Measurements from ENCODE around the gene DHX57.

DHX57 gene

DNA sequence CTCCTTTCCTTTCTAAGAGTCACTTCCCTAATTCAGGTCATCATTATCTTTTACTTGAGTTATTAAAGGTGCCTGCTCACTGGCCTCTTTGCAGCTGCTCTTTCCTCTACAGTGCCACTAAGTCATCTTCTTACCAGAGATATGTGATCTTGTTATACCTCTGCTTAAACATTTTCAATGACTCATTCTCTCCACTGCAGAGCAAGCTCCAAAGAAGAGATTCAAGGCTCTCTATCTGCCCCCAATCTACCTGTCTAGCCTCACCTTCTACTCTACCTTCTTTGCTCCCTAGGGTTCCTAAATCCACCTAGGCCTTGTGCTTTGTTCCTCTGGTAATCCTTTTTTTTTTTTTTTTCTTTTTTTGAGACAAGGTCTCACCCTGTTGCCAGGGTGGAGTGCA lies 17.1 kb upstream of the DHX57 start:
- CTCF ChIA-PET, result no interaction called here
- TF ChIP-seq ARNT (IDR thresholded peaks at IDR 0.05), result no peak
- no peak for TF ChIP-seq NFRKB (IDR thresholded peaks at IDR 0.05)
- TF ChIP-seq FOXA1 (IDR thresholded peaks at IDR 0.05), result no peak
- no peak for TF ChIP-seq CTBP1 (IDR thresholded peaks at IDR 0.05; ENCODE audit: borderline replicate concordance)
- TF ChIP-seq HDGF (IDR thresholded peaks at IDR 0.05; ENCODE audit: borderline replicate concordance), result no peak
- no peak for TF ChIP-seq LEF1 (IDR thresholded peaks at IDR 0.05; ENCODE audit: borderline replicate concordance)
- TF ChIP-seq SP1 (IDR thresholded peaks at IDR 0.05), result no peak
- no peak for TF ChIP-seq SUZ12 (IDR thresholded peaks at IDR 0.05)
- DNase-seq (ENCODE audit: extremely low spot score), result no peak
- POLR2A ChIA-PET, result interaction anchor here (1.6 kb wide), 1 partner anchor 141 kb away, joined by 3 read pairs; the partner anchor contains the start of gene SRSF7

DNA sequence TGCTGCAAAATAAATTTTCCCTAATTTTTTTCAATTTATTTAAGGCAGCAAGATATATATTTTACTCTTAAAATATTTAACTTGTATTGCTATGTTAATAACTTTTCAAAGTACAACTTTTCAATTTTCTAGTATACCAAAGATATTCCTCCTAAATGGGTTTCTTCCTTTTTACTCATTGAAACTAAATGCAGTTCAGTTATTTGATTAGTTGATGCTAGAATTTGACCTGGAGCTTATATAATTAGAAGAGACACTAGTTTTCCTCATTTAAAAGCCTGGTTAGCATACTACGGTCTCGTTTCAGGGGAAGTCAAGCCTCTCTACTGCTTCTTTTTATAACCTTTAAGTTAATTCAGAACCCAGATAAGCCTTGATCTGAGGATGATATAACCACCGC lies 13.8 kb upstream of the DHX57 start, which contains the start of gene ARHGEF33:
Gene ARHGEF33, plus strand, starts transcription at position 301 of the 400 bp plus-strand sequence. CDS start 29,573 bp downstream, outside the sequence.
- DNase-seq (ENCODE audit: extremely low spot score), result no peak
- ChIA-PET CTCF (interaction anchor here (0.9 kb wide), 1 partner anchor 14 kb away, joined by 3 read pairs; the partner anchor contains the start of genes DHX57 and MORN2), POLR2A (no interaction called here)
- TF ChIP-seq FOXK2 (IDR thresholded peaks at IDR 0.05) (no peak), TARDBP (IDR thresholded peaks at IDR 0.05) (no peak), HDGF (IDR thresholded peaks at IDR 0.05; ENCODE audit: borderline replicate concordance) (no peak)

DNA sequence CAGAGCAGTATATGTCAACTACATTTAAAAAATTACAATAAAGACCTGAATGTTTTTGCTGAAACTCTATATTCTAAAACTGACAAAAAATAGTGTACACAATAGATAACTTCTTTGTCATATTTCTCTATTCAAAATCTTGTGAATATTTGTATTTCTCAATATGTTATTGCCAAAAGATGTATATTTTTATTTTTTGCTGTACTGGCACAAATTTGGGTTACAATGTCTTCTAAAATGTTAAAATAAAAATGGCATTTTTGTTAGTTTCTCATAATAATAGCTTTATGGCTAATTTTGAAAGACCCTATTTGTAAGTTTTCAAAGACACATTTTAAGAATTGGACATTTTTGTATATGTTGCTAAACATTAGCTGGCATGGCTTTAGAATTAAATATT lies 13.3 kb upstream of the DHX57 start:
- ChIA-PET CTCF (interaction anchor here (0.9 kb wide), 1 partner anchor 13 kb away, joined by 3 read pairs; the partner anchor contains the start of genes DHX57 and MORN2), POLR2A (no interaction called here)
- DNase-seq (ENCODE audit: extremely low spot score), result no peak
- no peak for TF ChIP-seq ELF4 (IDR thresholded peaks at IDR 0.05)
- TF ChIP-seq SUZ12 (IDR thresholded peaks at IDR 0.05), result no peak

DNA sequence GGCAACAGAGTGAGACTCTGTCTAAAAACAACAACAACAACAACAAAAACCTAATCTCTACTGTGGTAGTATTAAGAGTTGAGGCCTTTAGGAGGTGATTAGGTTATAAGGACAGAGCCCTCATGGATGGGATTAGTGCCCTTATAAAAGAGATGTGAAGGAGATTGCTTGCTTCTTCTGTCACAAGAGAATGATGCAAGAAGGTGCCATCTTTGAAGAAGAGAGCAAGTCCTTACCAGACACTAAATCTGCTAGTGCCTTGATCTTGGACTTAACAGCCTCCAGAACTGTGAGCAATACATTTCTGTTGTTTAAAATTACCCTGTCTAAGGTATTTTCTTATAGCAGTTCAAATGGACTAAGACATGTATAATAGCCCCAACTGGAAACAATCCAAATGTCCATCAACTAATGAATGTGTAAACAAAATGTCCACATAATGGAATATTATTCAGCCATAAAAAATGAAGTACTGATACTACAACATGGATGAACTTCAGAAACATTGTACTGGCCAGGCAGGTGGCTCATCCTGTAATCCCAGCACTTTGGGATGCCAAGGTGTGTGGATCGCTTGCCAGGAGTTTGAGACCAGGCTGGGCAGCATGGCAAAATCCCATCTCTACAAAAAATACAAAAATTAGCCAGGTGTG lies 12.3 kb upstream of the DHX57 start:
- ChIA-PET CTCF (no interaction called here), POLR2A (no interaction called here)
- DNase-seq (ENCODE audit: extremely low spot score), result no peak
- no peak for TF ChIP-seq NFRKB (IDR thresholded peaks at IDR 0.05)
- TF ChIP-seq SUZ12 (IDR thresholded peaks at IDR 0.05), result no peak
- TF ChIP-seq SP1 (IDR thresholded peaks at IDR 0.05), result no peak
- no peak for TF ChIP-seq CTBP1 (IDR thresholded peaks at IDR 0.05; ENCODE audit: borderline replicate concordance)
- no peak for TF ChIP-seq FOXM1 (IDR thresholded peaks at IDR 0.05; ENCODE audit: borderline replicate concordance)
- no peak for TF ChIP-seq ARNT (IDR thresholded peaks at IDR 0.05)
- no peak for TF ChIP-seq TARDBP (IDR thresholded peaks at IDR 0.05)
- no peak for TF ChIP-seq ZNF384 (IDR thresholded peaks at IDR 0.05)
- TF ChIP-seq, protein P1, sequence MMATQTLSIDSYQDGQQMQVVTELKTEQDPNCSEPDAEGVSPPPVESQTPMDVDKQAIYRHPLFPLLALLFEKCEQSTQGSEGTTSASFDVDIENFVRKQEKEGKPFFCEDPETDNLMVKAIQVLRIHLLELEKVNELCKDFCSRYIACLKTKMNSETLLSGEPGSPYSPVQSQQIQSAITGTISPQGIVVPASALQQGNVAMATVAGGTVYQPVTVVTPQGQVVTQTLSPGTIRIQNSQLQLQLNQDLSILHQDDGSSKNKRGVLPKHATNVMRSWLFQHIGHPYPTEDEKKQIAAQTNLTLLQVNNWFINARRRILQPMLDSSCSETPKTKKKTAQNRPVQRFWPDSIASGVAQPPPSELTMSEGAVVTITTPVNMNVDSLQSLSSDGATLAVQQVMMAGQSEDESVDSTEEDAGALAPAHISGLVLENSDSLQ (IDR thresholded peaks at IDR 0.05), result no peak
- TF ChIP-seq LEF1 (IDR thresholded peaks at IDR 0.05; ENCODE audit: borderline replicate concordance), result no peak

DNA sequence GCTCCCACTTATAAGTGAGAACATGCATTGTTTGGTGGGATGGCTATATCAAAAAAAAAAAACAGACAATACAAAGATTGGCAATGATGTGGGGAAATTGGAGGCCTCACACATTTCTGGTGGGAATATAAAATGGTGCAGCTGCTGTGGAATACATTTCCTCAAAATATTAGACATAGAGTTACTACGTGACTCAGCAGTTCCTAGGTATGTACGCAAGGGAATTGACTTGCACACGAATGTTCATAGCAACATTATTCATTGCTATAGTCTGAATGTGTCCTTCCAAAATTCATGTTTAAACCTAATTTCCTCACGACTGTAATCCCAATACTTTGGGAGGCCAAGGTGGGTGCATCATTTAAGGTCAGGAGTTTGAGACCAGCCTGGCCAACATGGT lies 11.6 kb upstream of the DHX57 start:
- no peak for DNase-seq (ENCODE audit: extremely low spot score)
- TF ChIP-seq LEF1 (IDR thresholded peaks at IDR 0.05; ENCODE audit: borderline replicate concordance) (no peak), FOXM1 (IDR thresholded peaks at IDR 0.05; ENCODE audit: borderline replicate concordance) (no peak), BHLHE40 (IDR thresholded peaks at IDR 0.05; ENCODE audit: borderline replicate concordance) (no peak), ARNT (IDR thresholded peaks at IDR 0.05) (no peak), HDGF (IDR thresholded peaks at IDR 0.05; ENCODE audit: borderline replicate concordance) (no peak), FOXA1 (IDR thresholded peaks at IDR 0.05) (no peak), NFRKB (IDR thresholded peaks at IDR 0.05) (no peak), SP1 (IDR thresholded peaks at IDR 0.05) (no peak), TARDBP (IDR thresholded peaks at IDR 0.05) (no peak), ELF4 (IDR thresholded peaks at IDR 0.05) (no peak)
- TF ChIP-seq, protein P1 (IDR thresholded peaks at IDR 0.05), result no peak
- ChIA-PET POLR2A (interaction anchor here (1.1 kb wide), 1 partner anchor 11 kb away, joined by 3 read pairs; no protein-coding TSS in a partner anchor), CTCF (no interaction called here)

DNA sequence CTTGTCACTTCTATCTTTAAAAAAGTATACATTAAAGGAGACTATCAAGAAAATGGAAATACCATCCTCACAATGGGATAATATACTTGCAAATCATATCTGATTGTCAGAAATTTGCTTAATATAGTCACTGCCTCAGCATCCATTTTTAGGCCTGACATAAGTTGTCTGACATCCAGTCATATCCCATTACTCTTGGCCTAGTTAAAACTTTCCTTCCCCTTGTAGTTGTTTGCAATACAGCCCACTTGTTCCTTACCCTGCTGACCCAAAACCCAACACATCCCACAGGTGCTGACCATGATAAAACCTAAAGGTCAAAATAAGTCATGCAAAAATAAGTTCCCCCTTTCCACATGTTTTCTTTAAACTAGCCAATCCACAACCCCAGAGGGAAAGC lies 10.3 kb upstream of the DHX57 start:
- POLR2A ChIA-PET, result no interaction called here
- CTCF ChIA-PET, result no interaction called here
- no peak for DNase-seq (ENCODE audit: extremely low spot score)
- TF ChIP-seq FOXK2 (IDR thresholded peaks at IDR 0.05), result no peak
- TF ChIP-seq TARDBP (IDR thresholded peaks at IDR 0.05), result no peak
- no peak for TF ChIP-seq LEF1 (IDR thresholded peaks at IDR 0.05; ENCODE audit: borderline replicate concordance)
- TF ChIP-seq BHLHE40 (IDR thresholded peaks at IDR 0.05; ENCODE audit: borderline replicate concordance), result no peak
- TF ChIP-seq ARNT (IDR thresholded peaks at IDR 0.05), result no peak
- TF ChIP-seq L3MBTL2 (conservative IDR thresholded peaks at IDR 0.05), result no peak
- TF ChIP-seq FOXM1 (IDR thresholded peaks at IDR 0.05; ENCODE audit: borderline replicate concordance), result no peak
- no peak for TF ChIP-seq SP1 (IDR thresholded peaks at IDR 0.05)
- TF ChIP-seq FOXA1 (IDR thresholded peaks at IDR 0.05), result no peak

DNA sequence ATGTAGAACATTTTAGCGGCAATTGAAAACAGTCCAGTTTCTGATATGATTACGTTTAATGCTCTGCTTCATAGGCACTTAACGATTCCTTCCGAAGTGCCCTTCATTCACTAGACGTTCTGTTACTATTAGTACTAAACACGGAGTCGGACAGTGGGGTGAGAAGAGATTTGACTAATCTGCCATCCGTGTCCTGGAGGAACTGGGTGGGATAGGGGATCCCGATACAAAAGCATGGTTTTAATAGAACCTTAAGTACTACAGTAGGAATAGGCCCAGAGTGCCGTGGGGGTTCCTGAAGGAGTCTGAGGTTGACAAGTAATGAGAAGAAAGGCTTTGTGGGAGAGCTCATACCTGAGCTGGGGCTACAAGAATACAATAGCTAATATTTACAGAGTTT lies 673 bp upstream of the DHX57 start:
- no peak for TF ChIP-seq CTBP1 (IDR thresholded peaks at IDR 0.05; ENCODE audit: borderline replicate concordance)
- TF ChIP-seq L3MBTL2 (conservative IDR thresholded peaks at IDR 0.05), result no peak
- TF ChIP-seq HDGF (IDR thresholded peaks at IDR 0.05; ENCODE audit: borderline replicate concordance), result no peak
- TF ChIP-seq ARNT (IDR thresholded peaks at IDR 0.05), result no peak
- TF ChIP-seq SP1 (IDR thresholded peaks at IDR 0.05), result no peak
- TF ChIP-seq FOXK2 (IDR thresholded peaks at IDR 0.05), result no peak
- CTCF ChIA-PET, result interaction anchor here (1.0 kb wide), 1 partner anchor 13 kb away, joined by 3 read pairs; the partner anchor contains the start of gene ARHGEF33
- POLR2A ChIA-PET, result interaction anchor here (0.9 to 1.3 kb wide), 3 partner anchors 11 to 125 kb away, joined by 3 read pairs; partner anchors contain the start of gene SRSF7
- no peak for DNase-seq (ENCODE audit: extremely low spot score)
